Iris pigment epithelial cell (primary cell): ENCODE results near the gene BACE2.
A peak's percentile ranks its signal among the peaks of the same experiment; 100 is the strongest.
"Not testable (repeated sequence)": the region's sequence is repeated elsewhere in the genome, so short reads cannot be mapped to it uniquely, and the experiment has no call there.

Experiments
- DNase-seq: peaks from one replicate; pipeline ENCODE4 v3.0.0-alpha.2; 2011; ENCODE audit warnings: low read depth

Gene BACE2

GRCh38 chr21:41280115-41280919 is 112.4 kb downstream of the BACE2 start:
- DNase-seq, result peak; percentile 2

- DNase-seq, result no peak
Observed at GRCh38 chr21:41282412-41282811, 114.5 kb downstream of the BACE2 start.

- DNase-seq, result peak; percentile 84
Observed at GRCh38 chr21:41283211-41283818, 115.4 kb downstream of the BACE2 start.

GRCh38 chr21:41289431-41289830 is 121.5 kb downstream of the BACE2 start:
- DNase-seq, result peak; percentile 4

- no peak for DNase-seq
Observed at GRCh38 chr21:41290106-41290799, 122.3 kb downstream of the BACE2 start.

- DNase-seq, result no peak
Observed at GRCh38 chr21:41294548-41295231, 126.7 kb downstream of the BACE2 start.

- DNase-seq, result no peak
Observed at GRCh38 chr21:41295721-41296254, 127.8 kb downstream of the BACE2 start.

- no peak for DNase-seq
Observed at GRCh38 chr21:41302976-41303375, 135.0 kb downstream of the BACE2 start.

GRCh38 chr21:41304068-41304720 is 136.2 kb downstream of the BACE2 start:
- DNase-seq, result no peak

GRCh38 chr21:41307219-41307618 is 139.3 kb downstream of the BACE2 start:
- DNase-seq, result no peak

- not testable (repeated sequence) for DNase-seq
Observed at GRCh38 chr21:41313285-41314164, 145.6 kb downstream of the BACE2 start.

GRCh38 chr21:41315726-41316125 is 147.8 kb downstream of the BACE2 start:
- DNase-seq, result no peak

- DNase-seq, result no peak
Observed at GRCh38 chr21:41316200-41317062, 148.5 kb downstream of the BACE2 start, which contains the start of gene FAM3B. Gene FAM3B, plus strand, starts transcription at chr21:41316801. Its CDS starts 79 bp downstream, at chr21:41316880.

GRCh38 chr21:41317063-41317392 is 149.1 kb downstream of the BACE2 start:
- no peak for DNase-seq

GRCh38 chr21:41317458-41317857 is 149.5 kb downstream of the BACE2 start:
- DNase-seq, result no peak

GRCh38 chr21:41318218-41318617 is 150.3 kb downstream of the BACE2 start:
- no peak for DNase-seq

GRCh38 chr21:41319273-41319672 is 151.3 kb downstream of the BACE2 start:
- no peak for DNase-seq

GRCh38 chr21:41321211-41321907 is 153.4 kb downstream of the BACE2 start:
- DNase-seq, result no peak

- no peak for DNase-seq
Observed at GRCh38 chr21:41321908-41322495, 154.0 kb downstream of the BACE2 start.
